GM12875 (cell line): ENCODE data around the gene EYS.
"Not testable (repeated sequence)": the region's sequence is repeated elsewhere in the genome, so short reads cannot be mapped to it uniquely, and the experiment has no call there.

Source experiments
- H3K4me3 ChIP-seq: one replicate; pipeline ENCODE4 v1.5.1; 2011; ENCODE audit warnings: low read depth, low read length, control low read depth
- TF ChIP-seq, protein P1 (sequence below): IDR thresholded peaks from 2 replicates; pipeline ENCODE4 v1.5.1; 2011; ENCODE audit warnings: low read depth, mild to moderate bottlenecking, control low read depth, inconsistent platforms, low read length, moderate library complexity, borderline replicate concordance; ENCODE audit not compliant: insufficient read depth

EYS gene

DNA sequence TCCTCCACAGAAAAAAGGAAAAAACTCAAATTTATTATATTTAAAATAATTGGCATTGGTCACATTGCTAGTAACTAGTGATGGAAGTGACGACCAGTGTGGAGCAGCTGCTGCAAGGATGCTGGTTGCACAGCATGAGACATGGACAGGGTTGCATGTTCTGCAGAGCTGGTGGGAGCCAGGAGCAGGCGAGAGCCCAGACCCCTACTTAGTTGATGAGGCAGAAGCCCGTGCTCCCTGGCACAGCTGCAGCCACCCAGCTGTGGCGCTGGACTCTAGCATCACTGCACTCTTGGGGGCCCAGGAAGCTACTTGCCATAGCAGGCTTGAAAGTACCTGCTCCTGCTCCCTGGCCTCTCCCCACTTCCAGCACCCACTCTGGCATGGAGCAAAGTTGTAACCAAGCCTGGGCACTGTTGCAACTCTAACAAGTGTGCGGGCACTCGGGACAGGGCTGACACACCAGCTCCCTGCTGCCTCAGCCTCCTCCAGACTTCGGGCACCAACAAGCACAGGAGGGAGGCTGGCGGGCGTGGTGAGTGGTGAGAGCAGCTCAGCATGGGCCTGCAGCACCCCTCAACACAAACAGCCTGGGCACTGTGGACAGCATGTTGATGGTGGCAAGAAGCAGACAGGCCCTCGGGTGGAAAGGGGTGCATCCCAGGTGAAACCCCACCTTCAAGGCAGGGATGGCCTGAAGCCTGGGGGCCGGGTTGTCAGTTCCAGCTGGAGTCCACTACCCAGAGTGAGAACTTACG, 69.6 kb downstream of the EYS start:
- TF ChIP-seq, protein P1, sequence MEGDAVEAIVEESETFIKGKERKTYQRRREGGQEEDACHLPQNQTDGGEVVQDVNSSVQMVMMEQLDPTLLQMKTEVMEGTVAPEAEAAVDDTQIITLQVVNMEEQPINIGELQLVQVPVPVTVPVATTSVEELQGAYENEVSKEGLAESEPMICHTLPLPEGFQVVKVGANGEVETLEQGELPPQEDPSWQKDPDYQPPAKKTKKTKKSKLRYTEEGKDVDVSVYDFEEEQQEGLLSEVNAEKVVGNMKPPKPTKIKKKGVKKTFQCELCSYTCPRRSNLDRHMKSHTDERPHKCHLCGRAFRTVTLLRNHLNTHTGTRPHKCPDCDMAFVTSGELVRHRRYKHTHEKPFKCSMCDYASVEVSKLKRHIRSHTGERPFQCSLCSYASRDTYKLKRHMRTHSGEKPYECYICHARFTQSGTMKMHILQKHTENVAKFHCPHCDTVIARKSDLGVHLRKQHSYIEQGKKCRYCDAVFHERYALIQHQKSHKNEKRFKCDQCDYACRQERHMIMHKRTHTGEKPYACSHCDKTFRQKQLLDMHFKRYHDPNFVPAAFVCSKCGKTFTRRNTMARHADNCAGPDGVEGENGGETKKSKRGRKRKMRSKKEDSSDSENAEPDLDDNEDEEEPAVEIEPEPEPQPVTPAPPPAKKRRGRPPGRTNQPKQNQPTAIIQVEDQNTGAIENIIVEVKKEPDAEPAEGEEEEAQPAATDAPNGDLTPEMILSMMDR = no peak
- no peak overlapping the region for H3K4me3 ChIP-seq

DNA sequence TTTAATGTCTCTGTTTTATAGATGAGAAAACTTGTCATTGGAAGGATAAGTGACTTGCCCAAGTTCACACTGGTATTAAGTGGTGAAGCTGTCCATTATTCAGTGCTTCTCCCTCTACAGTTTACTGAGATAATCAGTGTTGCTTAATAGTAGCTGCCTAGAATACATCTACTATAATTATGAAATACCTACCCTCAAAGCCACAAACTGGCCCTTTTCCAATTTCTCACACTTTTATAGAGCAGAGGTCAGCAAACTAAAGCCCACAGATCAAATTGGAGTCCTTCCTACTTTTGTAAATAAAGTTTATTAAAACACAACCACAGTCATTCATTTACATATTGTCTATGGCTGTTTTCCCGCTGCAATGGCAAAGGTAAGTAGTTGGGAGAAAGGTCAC, 73.5 kb downstream of the EYS start:
- TF ChIP-seq, protein P1 = no peak
- no peak overlapping the region for H3K4me3 ChIP-seq

DNA sequence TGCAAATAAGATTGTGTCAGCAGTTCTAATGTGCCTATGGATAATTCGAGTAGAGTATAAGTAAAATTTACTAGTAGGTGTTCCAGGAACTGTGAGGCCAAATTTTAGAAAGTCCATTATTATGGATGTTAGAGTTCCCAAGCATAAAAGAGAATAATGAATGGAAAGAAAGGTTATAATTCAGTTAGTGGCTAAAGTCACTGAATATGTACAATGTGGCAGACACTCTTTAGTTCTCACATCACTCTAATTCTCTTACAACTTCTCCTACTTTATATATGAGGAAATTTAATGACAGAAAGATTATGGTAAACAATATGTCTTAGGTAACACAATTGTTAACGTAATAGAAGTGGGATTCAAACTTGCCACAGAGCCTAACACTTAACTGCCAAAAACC, 75.3 kb downstream of the EYS start:
- no peak overlapping the region for H3K4me3 ChIP-seq
- TF ChIP-seq, protein P1 = no peak

DNA sequence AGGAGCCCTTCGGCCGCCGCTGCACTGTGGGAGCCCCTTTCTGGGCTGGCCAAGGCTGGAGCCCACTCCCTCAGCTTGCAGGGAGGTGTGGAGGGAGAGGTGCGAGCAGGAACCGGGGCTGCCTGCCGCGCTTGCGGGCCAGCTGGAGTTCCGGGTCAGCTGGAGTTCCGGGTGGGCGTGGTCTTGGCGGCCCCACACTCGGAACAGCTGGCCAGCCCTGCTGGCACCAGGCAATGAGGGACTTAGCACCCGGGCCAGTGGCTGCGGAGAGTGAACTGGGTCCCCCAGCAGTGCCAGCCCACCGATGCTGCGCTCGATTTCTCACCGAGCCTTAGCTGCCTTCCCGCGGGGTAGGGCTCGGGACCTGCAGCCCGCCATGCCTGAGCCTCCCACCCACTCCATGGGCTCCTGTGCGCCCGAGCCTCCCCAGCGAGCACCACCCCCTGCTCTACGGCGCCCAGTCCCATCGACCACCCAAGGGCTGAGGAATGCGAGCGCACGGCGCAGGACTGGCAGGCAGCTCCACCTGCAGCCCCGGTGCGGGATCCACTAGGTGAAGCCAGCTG, 79.5 kb downstream of the EYS start:
- not testable (repeated sequence) for H3K4me3 ChIP-seq

DNA sequence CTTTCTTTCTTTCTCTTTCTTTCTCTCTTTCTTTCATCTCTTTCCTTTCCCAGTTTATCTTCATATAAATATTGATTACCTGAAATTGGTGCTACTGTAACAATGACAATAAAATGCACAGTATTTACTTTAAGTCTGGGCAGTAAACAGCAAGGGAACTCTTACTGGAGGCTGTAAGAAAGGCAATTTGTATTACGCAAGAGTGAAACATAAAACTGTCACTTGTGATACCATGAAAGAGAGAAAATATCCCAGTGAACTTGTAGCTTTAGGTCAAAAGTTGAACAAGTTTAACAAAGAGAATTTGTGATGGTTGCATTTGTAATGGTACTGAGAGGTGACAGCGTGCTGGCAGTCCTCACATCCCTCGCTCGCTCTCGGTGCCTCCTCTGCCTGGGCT, 80.0 kb downstream of the EYS start:
- no peak overlapping the region for H3K4me3 ChIP-seq
- TF ChIP-seq, protein P1 = no peak

DNA sequence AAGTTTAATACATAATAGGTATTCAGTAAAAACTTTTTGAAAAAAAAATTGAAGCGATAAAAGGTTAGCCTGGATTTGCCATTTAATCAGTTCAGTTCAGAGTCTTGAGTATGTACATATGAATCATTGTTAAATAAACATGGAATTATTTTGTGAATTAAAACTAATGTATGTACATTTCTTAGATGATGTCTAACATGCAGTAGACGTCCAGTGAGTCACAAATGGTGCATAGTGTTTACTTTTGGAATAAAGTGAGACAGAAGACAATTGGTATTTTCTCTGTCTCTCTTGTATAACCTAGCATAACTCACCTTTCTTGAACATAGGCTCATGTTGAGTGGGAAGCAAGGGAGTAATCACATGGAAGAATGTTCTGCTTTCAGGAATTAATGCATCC, 83.5 kb downstream of the EYS start:
- H3K4me3 ChIP-seq = no peak overlapping the region
- TF ChIP-seq, protein P1 = no peak

DNA sequence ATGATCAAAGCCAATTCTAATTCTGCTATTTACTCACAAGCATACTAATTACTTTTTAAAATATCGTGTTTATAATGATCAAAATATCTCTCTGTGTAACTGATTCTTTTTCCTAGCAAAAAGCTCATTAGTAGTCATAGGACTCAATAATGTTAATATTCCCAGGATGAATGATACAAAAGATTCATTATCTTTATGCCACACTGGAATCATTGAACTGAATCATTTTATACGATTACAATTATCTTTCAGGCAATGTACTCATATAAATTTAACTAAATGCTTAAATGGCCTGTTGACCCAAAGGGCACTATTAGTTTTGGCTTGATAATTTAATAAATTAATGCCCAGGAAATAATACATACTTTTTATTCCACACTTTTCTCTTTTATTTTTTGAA, 96.3 kb downstream of the EYS start:
- TF ChIP-seq, protein P1 = no peak

More for the DNA sequence above, 96.3 kb downstream of the EYS start:
- H3K4me3 ChIP-seq = no peak overlapping the region
